Transverse colon (tissue), 4 donors: ENCODE results near the gene TSPAN31. TPM values are rescaled to one million over a fixed set of nuclear protein-coding genes. Genes with fewer than 3 reads are reported as not detected.

Source experiments
- DNase-seq: peaks from one replicate; pipeline ENCODE4 v3.0.0-alpha.2; 2019
- H3K27ac ChIP-seq, 4 donors: fragments of 200-600 bp; sonication (generic); 2 replicates each; pipeline ENCODE4 v1.5.1; 2016 to 2018; ENCODE audit warnings: inconsistent platforms in 4 of 4
- H3K27me3 ChIP-seq: fragments of 200-600 bp; sonication (generic); 2 replicates; pipeline ENCODE4 v1.5.1; 2017; ENCODE audit warnings: inconsistent platforms
- H3K36me3 ChIP-seq, 4 donors: fragments of 200-600 bp; sonication (generic); 2 replicates each; pipeline ENCODE4 v1.5.1; 2017 to 2019; ENCODE audit warnings: inconsistent platforms in 4 of 4
- H3K4me1 ChIP-seq, 4 donors: fragments of 200-600 bp; sonication (generic); 2 replicates each; pipeline ENCODE4 v1.5.1; 2017 to 2020; ENCODE audit warnings: inconsistent platforms in 4 of 4
- H3K4me3 ChIP-seq, 4 donors: fragments of 200-600 bp; sonication (generic); 1 replicate in 1 of 4; 2 replicates in 3 of 4; pipeline versions ENCODE4 v1.5.1 to v1.6.1; 2017 to 2019; ENCODE audit warnings: inconsistent platforms in 4 of 4
- H3K9me3 ChIP-seq, 2 donors: fragments of 200-600 bp; sonication (generic); 2 replicates each; pipeline ENCODE4 v1.5.1; 2017 to 2019; ENCODE audit warnings: inconsistent platforms in 2 of 2
- CTCF ChIP-seq, 5 experiments: fragments of 200-600 bp in 3 of 5; fragments of 450-650 bp in 2 of 5; sonication (generic) in 3 of 5; IDR thresholded peaks; 1 replicate in 2 of 5; 2 replicates in 3 of 5; pipeline ENCODE4 v1.5.1; 2016 to 2017; ENCODE audit warnings: antibody characterized with exemption in 5 of 5, inconsistent platforms in 3 of 5, mild to moderate bottlenecking in 2 of 5, moderate library complexity in 1 of 5
- EP300 ChIP-seq: sonication (generic); formaldehyde crosslinking; IDR thresholded peaks from one replicate; pipeline ENCODE4 v1.6.1; 2017; ENCODE audit warnings: antibody characterized with exemption, low read depth
- POLR2A ChIP-seq: fragments of 450-650 bp; IDR thresholded peaks from one replicate; pipeline ENCODE4 v1.6.1; 2016; ENCODE audit warnings: antibody characterized with exemption, mild to moderate bottlenecking, moderate library complexity
- POLR2AphosphoS5 ChIP-seq, 3 donors: sonication (generic); formaldehyde crosslinking; IDR thresholded peaks; one replicate each; pipeline ENCODE4 v1.6.1; 2016; ENCODE audit warnings: antibody characterized with exemption in 3 of 3
- WGBS, 2 donors: methylation state at CpG; one replicate each; pipeline ENCODE4 v1.1.5; 2018; ENCODE audit warnings: low coverage in 1 of 2; 5-methylcytosine and 5-hydroxymethylcytosine counted together
- in situ Hi-C, 4 donors: fragments of 200-750 bp; cut with MboI; loops; one replicate each; pipeline versions ENCODE4 v1.15.0 to v1.15.1; 2017; ENCODE audit warnings: low sequenced_read_pairs in 3 of 4, low pct_ligation_motif_present in 1 of 4, low pct_unique_long_range_greater_than_20kb in 1 of 4
- intact Hi-C: fragments of 100-400 bp; cut with DNase I; formaldehyde crosslinking; loops from one replicate; pipeline ENCODE4 v1.15.1; 2023; ENCODE audit warnings: low total_unique reads
- total RNA-seq, 4 donors: library from RNA; depleted of rRNA; stranded (reverse); fragments of >200 nt; gene quantifications; one replicate each; pipeline ENCODE4 v1.1.0, GENCODE V29; 2016

Gene TSPAN31
- total RNA-seq, 4 donors from 2014 or later: 20.6 to 73.3 (median 42.8) TPM

- in situ Hi-C loops: no loop called here
- Histone ChIP-seq H3K27ac (peak overlapping the region; percentile 93 to 96 (median 95)), H3K4me3 (peak overlapping the region; percentile 79 to 98 (median 89)), H3K27me3 (peaks cover 14% of the 10 kb centered on the region), H3K4me1 (peaks cover 4 to 22% (median 9%) of the 10 kb centered on the region in 4 donors), H3K9me3 (no peaks in the 10 kb centered on the region), H3K36me3 (peaks cover 0 to 23% (median 6%) of the 10 kb centered on the region in 4 donors)
- intact Hi-C loops: no loop called here
- WGBS, 2 donors: 11% methylated on average over 21 of the region's 21 CpGs; no CpG with 5 or more reads in 1 of the 2 donors
- peak; percentile 84 for DNase-seq
- TF ChIP-seq POLR2A (no peak), CTCF (IDR thresholded peaks at IDR 0.05) (no peak), POLR2AphosphoS5 (IDR thresholded peaks at IDR 0.05) (no peak), EP300 (no peak)
These were observed 554 bp upstream of the TSPAN31 start for GRCh38 chr12:57744194-57744776.

GRCh38 chr12:57745485-57745881 lies 644 bp downstream of the TSPAN31 start:
- no peak for TF ChIP-seq POLR2A
- no peak for TF ChIP-seq POLR2AphosphoS5 (IDR thresholded peaks at IDR 0.05)
- no peak for TF ChIP-seq EP300
- TF ChIP-seq CTCF (IDR thresholded peaks at IDR 0.05): no peak
- H3K4me1 ChIP-seq: peaks cover 4 to 22% (median 9%) of the 10 kb centered on the region in 4 donors
- peaks cover 2% of the 10 kb centered on the region for H3K27me3 ChIP-seq
- intact Hi-C loops (no loop called here), in situ Hi-C loops (no loop called here)
- WGBS, 2 donors: 58 to 70% methylated on average over 2 to 8 of the region's 8 CpGs
- DNase-seq: no peak
- H3K36me3 ChIP-seq: peaks cover 0 to 24% (median 6%) of the 10 kb centered on the region in 4 donors
- H3K4me3 ChIP-seq: peak overlapping the region; percentile 79 to 98 (median 89)
- H3K9me3 ChIP-seq: no peaks in the 10 kb centered on the region
- H3K27ac ChIP-seq: peak overlapping the region; percentile 93 to 96 (median 95)

- intact Hi-C loops: no loop called here
- in situ Hi-C loops: no loop called here
- Histone ChIP-seq H3K36me3 (peaks cover 0 to 24% (median 6%) of the 10 kb centered on the region in 4 donors), H3K4me1 (peaks cover 5 to 26% (median 10%) of the 10 kb centered on the region in 4 donors), H3K27me3 (no peaks in the 10 kb centered on the region), H3K4me3 (peak overlapping the region in 1 of 4 donors; percentile 85), H3K27ac (peak overlapping the region in 3 of 4 donors; percentile 95 to 96 (median 95)), H3K9me3 (no peaks in the 10 kb centered on the region)
- DNase-seq: no peak
- TF ChIP-seq POLR2A (no peak), POLR2AphosphoS5 (IDR thresholded peaks at IDR 0.05) (no peak), CTCF (IDR thresholded peaks at IDR 0.05) (no peak), EP300 (no peak)
- 73 to 75% methylated on average over 3 of the region's 3 CpGs for WGBS, 2 donors
These were observed 1.2 kb downstream of the TSPAN31 start for GRCh38 chr12:57746025-57746424.

- 90% methylated on average over 5 of the region's 5 CpGs; no CpG with 5 or more reads in 1 of the 2 donors for WGBS, 2 donors
- in situ Hi-C loops: no loop called here
- no peaks in the 10 kb centered on the region for H3K27me3 ChIP-seq
These were observed 4.2 kb downstream of the TSPAN31 start for GRCh38 chr12:57749061-57749460.

More at GRCh38 chr12:57749061-57749460, 4.2 kb downstream of the TSPAN31 start:
- TF ChIP-seq POLR2A (no peak), POLR2AphosphoS5 (IDR thresholded peaks at IDR 0.05) (no peak), CTCF (IDR thresholded peaks at IDR 0.05) (no peak), EP300 (no peak)
- intact Hi-C loops: no loop called here
- peaks cover 16 to 40% (median 28%) of the 10 kb centered on the region in 4 donors for H3K4me1 ChIP-seq
- no peak for DNase-seq
- H3K9me3 ChIP-seq: no peaks in the 10 kb centered on the region
- no peak overlapping the region for H3K27ac ChIP-seq
- peaks cover 0 to 24% (median 6%) of the 10 kb centered on the region in 4 donors for H3K36me3 ChIP-seq
- H3K4me3 ChIP-seq: no peak overlapping the region
